NCI-H1417 (cell line): ENCODE results near the gene NLRP7.
"Not testable (repeated sequence)": the region's sequence is repeated elsewhere in the genome, so short reads cannot be mapped to it uniquely, and the experiment has no call there.

Source experiments
- DNase-seq, 3 experiments: peaks; one replicate each; lab custom pipeline; 2025; lab: John Stamatoyannopoulos, UW

NLRP7 gene

GRCh38 chr19:54919646-54920563, 27.4 kb downstream of the NLRP7 start:
- not testable (repeated sequence) for DNase-seq

GRCh38 chr19:54918499-54918898, 28.8 kb downstream of the NLRP7 start:
- no peak for DNase-seq

GRCh38 chr19:54916822-54917221, 30.5 kb downstream of the NLRP7 start:
- DNase-seq = no peak

- DNase-seq = not testable (repeated sequence)
These were observed 39.4 kb downstream of the NLRP7 start for GRCh38 chr19:54907899-54908298.

- DNase-seq = no peak
These were observed 40.5 kb downstream of the NLRP7 start for GRCh38 chr19:54906819-54907218.

- no peak for DNase-seq
These were observed 41.4 kb downstream of the NLRP7 start, which contains the start of gene NCR1 for GRCh38 chr19:54905803-54906511. NCR1 (plus strand) TSS chr19:54906148; CDS start chr19:54906188, 40 bp downstream.

- DNase-seq = no peak
These were observed 41.9 kb downstream of the NLRP7 start for GRCh38 chr19:54905421-54905802.

- not testable (repeated sequence) for DNase-seq
These were observed 43.1 kb downstream of the NLRP7 start for GRCh38 chr19:54904261-54904660.

- DNase-seq = no peak
These were observed 44.0 kb downstream of the NLRP7 start for GRCh38 chr19:54903303-54903702.

- DNase-seq = no peak
These were observed 45.3 kb downstream of the NLRP7 start for GRCh38 chr19:54902061-54902460.

- DNase-seq = not testable (repeated sequence)
These were observed 46.2 kb downstream of the NLRP7 start for GRCh38 chr19:54901153-54901552.

- not testable (repeated sequence) for DNase-seq
These were observed 47.7 kb downstream of the NLRP7 start for GRCh38 chr19:54899646-54900045.

- not testable (repeated sequence) for DNase-seq
These were observed 48.6 kb downstream of the NLRP7 start for GRCh38 chr19:54898685-54899084.

- DNase-seq = no peak
These were observed 51.3 kb downstream of the NLRP7 start for GRCh38 chr19:54896036-54896435.

- DNase-seq = not testable (repeated sequence)
These were observed 53.2 kb downstream of the NLRP7 start for GRCh38 chr19:54894106-54894505.

- DNase-seq = no peak
These were observed 53.9 kb downstream of the NLRP7 start for GRCh38 chr19:54893406-54893805.

- DNase-seq = no peak
These were observed 57.8 kb downstream of the NLRP7 start for GRCh38 chr19:54889566-54889965.

- DNase-seq = no peak
These were observed 59.1 kb downstream of the NLRP7 start for GRCh38 chr19:54888239-54888638.

- DNase-seq = no peak
These were observed 64.1 kb downstream of the NLRP7 start for GRCh38 chr19:54883228-54883627.

- DNase-seq = no peak
These were observed 64.6 kb downstream of the NLRP7 start for GRCh38 chr19:54882758-54883157.

- DNase-seq = no peak
These were observed 65.4 kb downstream of the NLRP7 start for GRCh38 chr19:54881884-54882283.

- no peak for DNase-seq
These were observed 69.9 kb downstream of the NLRP7 start for GRCh38 chr19:54877471-54877870.

GRCh38 chr19:54875506-54875905, 71.8 kb downstream of the NLRP7 start:
- no peak for DNase-seq
